H9 (cell line): ENCODE data around the gene PARD6G. TPM values are rescaled to one million over a fixed set of nuclear protein-coding genes. Genes with fewer than 3 reads are reported as not detected.

ENCODE experiments used
- DNase-seq: peaks from one replicate; pipeline ENCODE4 v3.0.0-alpha.2; 2017
- H2AFZ ChIP-seq: one replicate; pipeline ENCODE4 v1.6.1; 2013; ENCODE audit warnings: mild to moderate bottlenecking, low read length, control low read depth, moderate library complexity
- H2AK5ac ChIP-seq: 2 replicates; pipeline ENCODE4 v1.6.1; 2013; ENCODE audit warnings: low read length, control low read depth, mixed read lengths; ENCODE audit not compliant: insufficient read length
- H2BK120ac ChIP-seq: one replicate; pipeline ENCODE4 v1.6.1; 2013; ENCODE audit warnings: low read depth, mild to moderate bottlenecking, low read length, control low read depth, inconsistent platforms; ENCODE audit not compliant: poor library complexity, severe bottlenecking
- H2BK12ac ChIP-seq: 2 replicates; pipeline ENCODE4 v1.6.1; 2013; ENCODE audit warnings: low read length, control low read depth, mixed read lengths, low read depth; ENCODE audit not compliant: insufficient read length
- H2BK15ac ChIP-seq: 2 replicates; pipeline ENCODE4 v1.6.1; 2013; ENCODE audit warnings: low read depth, low read length, control low read depth
- H2BK20ac ChIP-seq: one replicate; pipeline ENCODE4 v1.6.1; 2013; ENCODE audit warnings: low read depth, mild to moderate bottlenecking, low read length, control low read depth, inconsistent platforms; ENCODE audit not compliant: poor library complexity, severe bottlenecking
- H2BK5ac ChIP-seq: 2 replicates; pipeline ENCODE4 v1.6.1; 2013; ENCODE audit warnings: low read length, control low read depth, mixed read lengths; ENCODE audit not compliant: insufficient read length
- H3K14ac ChIP-seq: 2 replicates; pipeline ENCODE4 v1.6.1; 2013; ENCODE audit warnings: low read length, control low read depth; ENCODE audit not compliant: insufficient read depth
- H3K18ac ChIP-seq: 2 replicates; pipeline ENCODE4 v1.6.1; 2013; ENCODE audit warnings: low read depth, mild to moderate bottlenecking, mixed read lengths, low read length, control low read depth; ENCODE audit not compliant: insufficient read length
- H3K23ac ChIP-seq: 2 replicates; pipeline ENCODE4 v1.6.1; 2013; ENCODE audit warnings: low read length, control low read depth, mixed read lengths, low read depth; ENCODE audit not compliant: insufficient read length
- H3K23me2 ChIP-seq: 2 replicates; pipeline ENCODE4 v1.6.1; 2013; ENCODE audit warnings: low read depth, mild to moderate bottlenecking, mixed read lengths, low read length, control low read depth; ENCODE audit not compliant: insufficient read length, poor library complexity, severe bottlenecking
- H3K27ac ChIP-seq: 2 replicates; pipeline ENCODE4 v1.5.1; 2013; ENCODE audit warnings: low read length, control low read depth, mixed read lengths, low read depth; ENCODE audit not compliant: insufficient read length
- H3K27me3 ChIP-seq: 2 replicates; pipeline ENCODE4 v1.6.1; 2013; ENCODE audit warnings: low read length, control low read depth, inconsistent platforms; ENCODE audit not compliant: insufficient read depth
- H3K4ac ChIP-seq: 2 replicates; pipeline ENCODE4 v1.6.1; 2013; ENCODE audit warnings: low read depth, mild to moderate bottlenecking, control low read depth, inconsistent platforms, low read length, moderate library complexity
- H3K4me1 ChIP-seq: 2 replicates; pipeline ENCODE4 v1.6.1; 2013; ENCODE audit warnings: low read length, control low read depth, inconsistent platforms; ENCODE audit not compliant: insufficient read depth
- H3K4me2 ChIP-seq: 2 replicates; pipeline ENCODE4 v1.6.1; 2013; ENCODE audit warnings: low read length, control low read depth, mixed read lengths; ENCODE audit not compliant: insufficient read length, insufficient read depth
- H3K56ac ChIP-seq: 2 replicates; pipeline ENCODE4 v1.6.1; 2013; ENCODE audit warnings: low read depth, mild to moderate bottlenecking, mixed read lengths, low read length, control low read depth; ENCODE audit not compliant: insufficient read length
- H3K79me1 ChIP-seq: 2 replicates; pipeline ENCODE4 v1.6.1; 2013; ENCODE audit warnings: low read depth, mild to moderate bottlenecking, moderate library complexity, low read length, control low read depth, inconsistent platforms; ENCODE audit not compliant: insufficient read depth, poor library complexity, severe bottlenecking
- H3K79me2 ChIP-seq: 2 replicates; pipeline ENCODE4 v1.6.1; 2013; ENCODE audit warnings: low read length, control low read depth, inconsistent platforms; ENCODE audit not compliant: insufficient read depth
- H3K9ac ChIP-seq: 2 replicates; pipeline ENCODE4 v1.6.1; 2013; ENCODE audit warnings: low read length, control low read depth, mixed read lengths; ENCODE audit not compliant: insufficient read length; ENCODE audit errors: extremely low read depth
- H3K9me3 ChIP-seq: one replicate; pipeline ENCODE4 v1.6.1; 2013; ENCODE audit warnings: low read depth, low read length, inconsistent platforms; ENCODE audit not compliant: control insufficient read depth
- H3T11ph ChIP-seq: one replicate; pipeline ENCODE4 v1.6.1; 2013; ENCODE audit warnings: mild to moderate bottlenecking, low read length, control low read depth, inconsistent platforms
- H4K20me1 ChIP-seq: one replicate; pipeline ENCODE4 v1.6.1; 2013; ENCODE audit not compliant: control insufficient read depth, insufficient read length, insufficient read depth
- H4K5ac ChIP-seq: 2 replicates; pipeline ENCODE4 v1.6.1; 2013; ENCODE audit warnings: low read depth, mild to moderate bottlenecking, mixed read lengths, low read length, control low read depth; ENCODE audit not compliant: insufficient read length
- H4K8ac ChIP-seq: replicated peaks from 2 replicates; pipeline ENCODE4 v1.6.1; 2013; ENCODE audit warnings: low read length, control low read depth, mixed read lengths, low read depth; ENCODE audit not compliant: insufficient read length
- H4K91ac ChIP-seq: 2 replicates; pipeline ENCODE4 v1.6.1; 2013; ENCODE audit warnings: low read depth, mild to moderate bottlenecking, moderate library complexity, mixed read lengths, low read length, control low read depth; ENCODE audit not compliant: insufficient read length
- H3K27ac Mint-ChIP-seq, 3 experiments: 2 replicates in 2 of 3; 3 replicates in 1 of 3; pipeline ENCODE4 v1.8.0; 2020 to 2021; ENCODE audit warnings: mixed read lengths in 3 of 3, mild to moderate bottlenecking in 1 of 3, moderate library complexity in 1 of 3
- H3K27me3 Mint-ChIP-seq: 2 replicates; pipeline ENCODE4 v1.8.0; 2021; ENCODE audit warnings: low read depth, mild to moderate bottlenecking, moderate library complexity, mixed read lengths
- H3K36me3 Mint-ChIP-seq, 3 experiments: 2 replicates in 2 of 3; 3 replicates in 1 of 3; pipeline ENCODE4 v1.8.0; 2020 to 2021; ENCODE audit warnings: low read depth in 3 of 3, mixed read lengths in 3 of 3; ENCODE audit not compliant: insufficient read depth in 1 of 3
- H3K4me1 Mint-ChIP-seq, 2 experiments: 2 replicates each; pipeline ENCODE4 v1.8.0; 2020; ENCODE audit warnings: mixed read lengths in 2 of 2
- H3K4me3 Mint-ChIP-seq, 2 experiments: 2 replicates in 1 of 2; 3 replicates in 1 of 2; pipeline ENCODE4 v1.8.0; 2020 to 2021; ENCODE audit warnings: mild to moderate bottlenecking in 2 of 2, mixed read lengths in 2 of 2, moderate library complexity in 1 of 2
- H3K9me3 Mint-ChIP-seq, 2 experiments: 2 replicates in 1 of 2; 3 replicates in 1 of 2; pipeline ENCODE4 v1.8.0; 2020; ENCODE audit warnings: mild to moderate bottlenecking in 2 of 2, mixed read lengths in 2 of 2, moderate library complexity in 1 of 2
- WGBS: extraction: QIAGEN DNeasy Blood & Tissue Kit; methylation state at CpG from one replicate; pipeline ENCODE4 v1.1.7; 2013; ENCODE audit warnings: missing lambda C conversion rate, low lambda C conversion rate, mixed read lengths; ENCODE audit not compliant: insufficient read length; ENCODE audit errors: extremely low coverage; 5-methylcytosine and 5-hydroxymethylcytosine counted together
- total RNA-seq: library from RNA; stranded (reverse); gene quantifications from 2 replicates; pipeline ENCODE4 v1.2.1, GENCODE V29; 2021
- TF ChIP-seq, protein P1 (sequence below): fragments of 200-600 bp; sonication (generic); conservative IDR thresholded peaks from 3 replicates; pipeline ENCODE4 v1.8.0; 2021; ENCODE audit warnings: antibody characterized with exemption, mild to moderate bottlenecking

PARD6G gene
- total RNA-seq, 1 experiment from 2014 or later, result 11.2 TPM

DNA sequence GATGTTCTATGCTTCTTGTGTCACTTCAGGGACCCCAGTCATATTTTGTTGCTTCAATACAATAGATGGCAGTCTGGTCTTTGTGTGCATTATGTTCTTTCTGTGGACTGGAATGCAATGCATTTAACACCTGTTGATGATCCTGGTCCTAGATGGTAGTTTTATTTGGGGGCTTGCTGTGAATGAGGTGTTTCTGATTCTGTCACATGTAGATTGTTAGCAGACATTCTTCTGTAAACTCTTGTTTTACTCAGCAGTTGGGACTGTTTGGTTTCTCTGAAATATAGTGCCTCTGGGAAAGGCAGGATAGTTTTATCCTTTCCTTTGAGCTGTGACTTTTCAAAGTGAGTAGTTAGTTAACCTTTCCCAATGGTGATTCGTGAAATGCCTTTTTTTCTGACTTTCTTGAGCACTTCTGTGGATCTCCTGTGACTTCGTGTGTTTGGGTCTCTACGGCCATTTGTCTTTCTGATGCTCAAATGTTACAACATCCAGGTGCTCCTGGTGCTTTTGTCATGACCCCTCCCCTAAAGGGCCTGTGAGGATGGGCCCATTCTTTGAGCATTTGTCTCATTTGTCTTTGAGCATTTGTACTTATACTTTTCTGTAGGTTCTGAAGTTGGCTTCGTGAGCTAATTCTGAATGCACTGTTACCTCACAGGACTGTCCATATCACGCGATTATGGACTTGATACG lies 117.5 kb downstream of the PARD6G start:
- no CpG with 5 or more reads among the region's 7 CpGs for WGBS
- Histone ChIP-seq H3K56ac (no peak overlapping the region), H2BK5ac (no peak overlapping the region), H3K23me2 (no peaks in the 10 kb centered on the region), H3K4ac (no peak overlapping the region), H2BK12ac (no peak overlapping the region), H2AK5ac (no peak overlapping the region), H2BK120ac (no peak overlapping the region), H3K27ac (no peak overlapping the region), H3K18ac (no peak overlapping the region), H3K9me3 (no peaks in the 10 kb centered on the region), H2BK15ac (no peak overlapping the region), H3T11ph (no peak overlapping the region), H3K23ac (no peak overlapping the region), H3K79me1 (peaks cover 13% of the 10 kb centered on the region), H3K4me1 (peaks cover 5% of the 10 kb centered on the region; the same call in 1 of the 2 replicates), H2BK20ac (no peak overlapping the region), H3K9ac (no peak overlapping the region), H2AFZ (no peak overlapping the region), H3K27me3 (no peaks in the 10 kb centered on the region), H4K5ac (no peak overlapping the region), H3K4me2 (no peak overlapping the region), H3K14ac (no peak overlapping the region), H4K20me1 (no peaks in the 10 kb centered on the region), H4K8ac (no peak overlapping the region), H3K79me2 (peaks cover 26% of the 10 kb centered on the region; the same call in 1 of the 2 replicates), H4K91ac (no peak overlapping the region)
- no peaks in the 10 kb centered on the region for H3K27me3 Mint-ChIP-seq
- H3K4me3 Mint-ChIP-seq, result no peak overlapping the region
- TF ChIP-seq, protein P1, sequence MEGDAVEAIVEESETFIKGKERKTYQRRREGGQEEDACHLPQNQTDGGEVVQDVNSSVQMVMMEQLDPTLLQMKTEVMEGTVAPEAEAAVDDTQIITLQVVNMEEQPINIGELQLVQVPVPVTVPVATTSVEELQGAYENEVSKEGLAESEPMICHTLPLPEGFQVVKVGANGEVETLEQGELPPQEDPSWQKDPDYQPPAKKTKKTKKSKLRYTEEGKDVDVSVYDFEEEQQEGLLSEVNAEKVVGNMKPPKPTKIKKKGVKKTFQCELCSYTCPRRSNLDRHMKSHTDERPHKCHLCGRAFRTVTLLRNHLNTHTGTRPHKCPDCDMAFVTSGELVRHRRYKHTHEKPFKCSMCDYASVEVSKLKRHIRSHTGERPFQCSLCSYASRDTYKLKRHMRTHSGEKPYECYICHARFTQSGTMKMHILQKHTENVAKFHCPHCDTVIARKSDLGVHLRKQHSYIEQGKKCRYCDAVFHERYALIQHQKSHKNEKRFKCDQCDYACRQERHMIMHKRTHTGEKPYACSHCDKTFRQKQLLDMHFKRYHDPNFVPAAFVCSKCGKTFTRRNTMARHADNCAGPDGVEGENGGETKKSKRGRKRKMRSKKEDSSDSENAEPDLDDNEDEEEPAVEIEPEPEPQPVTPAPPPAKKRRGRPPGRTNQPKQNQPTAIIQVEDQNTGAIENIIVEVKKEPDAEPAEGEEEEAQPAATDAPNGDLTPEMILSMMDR, result no peak
- H3K9me3 Mint-ChIP-seq, result no peaks in the 10 kb centered on the region
- H3K36me3 Mint-ChIP-seq, result peaks cover 35 to 56% (median 54%) of the 10 kb centered on the region in 3 experiments
- no peak for DNase-seq
- peak overlapping the region; percentile 4 to 86 (median 31); a peak in 4 of 7 replicates for H3K27ac Mint-ChIP-seq
- peaks cover 29 to 33% of the 10 kb centered on the region in 2 experiments for H3K4me1 Mint-ChIP-seq
